ENCODE data around the gene PI4K2A.
"Not testable (repeated sequence)": the region's sequence is repeated elsewhere in the genome, so short reads cannot be mapped to it uniquely, and the experiment has no call there.

Gene PI4K2A

GRCh38 chr10:97690133-97690532 lies 49.7 kb downstream of the PI4K2A start:
- DNase-seq (ENCODE audit: low read depth) = no peak
- H3K4me3 ChIP-seq (ENCODE audit: low read depth, low read length) = no peak overlapping the region
- no peak for TF ChIP-seq CTCF (IDR thresholded peaks at IDR 0.05; ENCODE audit: low read depth, low read length, missing control alignments)

DNA sequence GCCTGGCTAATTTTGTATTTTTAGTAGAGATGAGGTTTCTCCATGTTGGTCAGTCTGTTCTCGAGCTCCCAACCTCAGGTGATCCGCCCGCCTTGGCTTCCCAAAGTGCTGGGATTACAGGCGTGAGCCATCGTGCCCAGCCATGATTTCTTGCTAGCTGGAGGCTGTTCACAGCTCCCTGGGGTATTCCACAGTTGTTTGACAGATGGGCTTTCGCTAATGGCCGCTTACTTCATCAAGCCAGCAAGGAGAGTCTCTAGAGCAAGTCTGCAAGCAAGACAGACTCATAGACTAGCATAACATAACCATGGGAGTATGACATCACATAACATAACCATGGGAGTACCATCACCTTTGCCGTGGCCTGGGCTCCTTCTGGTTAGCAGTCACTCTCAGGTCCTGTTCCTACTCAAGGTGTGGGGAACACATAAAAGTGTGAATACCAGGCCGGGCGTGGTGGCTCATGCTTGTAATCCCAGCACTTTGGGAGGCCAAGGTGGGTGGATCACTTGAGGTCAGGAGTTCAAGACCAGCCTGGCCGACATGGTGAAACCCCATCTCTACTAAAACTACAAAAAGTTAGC lies 57.7 kb downstream of the PI4K2A start:
- not testable (repeated sequence) for H3K4me3 ChIP-seq (ENCODE audit: low read depth, low read length); DNase-seq (ENCODE audit: low read depth)

DNA sequence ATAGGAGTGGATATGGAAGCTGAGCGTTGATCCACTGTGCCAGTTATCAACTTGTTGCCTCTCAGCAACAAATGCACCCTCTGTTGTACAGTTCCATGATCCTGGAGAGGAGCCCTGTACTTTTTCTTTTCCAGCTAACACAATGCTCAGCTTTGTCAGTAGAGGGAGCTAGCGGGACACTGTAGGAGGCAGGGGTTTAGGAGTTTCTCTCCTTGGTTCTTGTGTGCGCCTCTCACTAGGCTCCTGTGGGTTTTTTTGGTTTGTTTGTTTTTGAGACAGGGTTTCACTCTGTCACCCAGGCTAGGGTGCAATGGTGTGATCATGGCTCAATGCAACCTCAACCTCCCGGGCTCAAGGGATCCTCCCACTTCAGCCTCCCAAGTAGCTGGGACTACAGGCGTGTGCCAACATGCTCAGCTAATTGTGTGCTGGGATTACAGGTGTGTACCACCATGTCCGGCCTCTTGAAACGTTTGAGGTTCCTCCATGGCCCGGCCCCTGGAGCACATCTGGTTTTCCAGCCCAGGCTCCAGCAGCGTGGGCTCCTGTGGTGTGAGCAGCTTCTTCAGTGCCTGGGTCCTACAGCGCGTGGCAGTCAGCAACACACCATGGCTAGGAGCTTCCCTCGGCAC lies 61.1 kb downstream of the PI4K2A start:
- peak; percentile 39 for DNase-seq (ENCODE audit: low read depth)
- peak; percentile 92 for TF ChIP-seq CTCF (IDR thresholded peaks at IDR 0.05; ENCODE audit: low read depth, low read length, missing control alignments)
- H3K4me3 ChIP-seq (ENCODE audit: low read depth, low read length) = no peak overlapping the region

DNA sequence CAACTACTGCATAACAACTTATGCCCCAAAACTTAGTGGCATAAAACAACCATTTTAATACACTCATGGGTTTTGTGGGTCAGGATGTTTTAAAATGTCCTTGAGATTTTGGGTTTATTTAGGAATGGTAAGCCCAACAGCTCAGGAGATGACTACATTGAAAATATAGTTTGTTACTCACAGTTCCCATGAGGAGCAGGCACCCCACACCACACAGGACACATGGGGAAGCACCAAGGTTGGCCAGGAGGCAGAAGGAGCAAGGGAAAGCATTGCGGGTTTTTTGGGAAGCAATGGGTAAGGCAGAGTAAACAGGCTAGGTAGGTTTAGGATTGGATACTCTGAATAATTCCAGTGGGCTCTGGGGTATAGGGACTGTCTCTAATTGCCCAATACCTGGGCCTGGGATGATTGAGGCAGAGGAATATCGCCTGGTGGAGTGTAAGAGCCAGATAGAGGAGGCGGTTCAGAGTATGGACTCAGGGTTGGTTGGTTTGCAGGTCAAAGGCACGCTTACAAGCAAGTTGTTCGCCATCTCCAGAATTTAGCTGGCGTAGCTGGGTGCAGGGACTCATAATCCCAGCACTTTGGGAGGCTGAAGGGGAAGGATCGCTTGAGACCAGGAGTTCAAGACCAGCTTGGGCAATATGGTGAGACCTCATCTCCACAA lies 63.1 kb downstream of the PI4K2A start:
- H3K4me3 ChIP-seq (ENCODE audit: low read depth, low read length) = no peak overlapping the region
- no peak for DNase-seq (ENCODE audit: low read depth)
- TF ChIP-seq CTCF (IDR thresholded peaks at IDR 0.05; ENCODE audit: low read depth, low read length, missing control alignments) = no peak

DNA sequence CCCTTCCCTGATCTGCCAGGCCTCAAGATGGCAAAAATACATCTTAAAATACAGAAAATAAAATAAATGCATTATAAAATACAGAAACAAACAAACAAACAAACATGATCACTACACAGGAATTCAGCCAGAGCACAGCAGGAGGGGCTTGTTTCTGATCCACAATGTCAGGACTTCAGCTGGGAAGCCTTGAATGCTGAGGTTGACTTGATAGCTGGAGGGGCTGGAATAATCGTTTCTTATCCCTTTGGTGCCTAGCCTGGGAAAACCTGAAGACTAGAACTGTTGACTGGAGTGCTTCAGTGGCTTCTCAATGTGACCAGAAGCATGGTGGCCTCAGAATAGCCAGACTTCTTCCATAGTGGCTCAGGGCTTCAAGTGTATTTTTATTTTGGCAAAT lies 63.9 kb downstream of the PI4K2A start:
- no peak overlapping the region for H3K4me3 ChIP-seq (ENCODE audit: low read depth, low read length)
- no peak for TF ChIP-seq CTCF (IDR thresholded peaks at IDR 0.05; ENCODE audit: low read depth, low read length, missing control alignments)
- no peak for DNase-seq (ENCODE audit: low read depth)

DNA sequence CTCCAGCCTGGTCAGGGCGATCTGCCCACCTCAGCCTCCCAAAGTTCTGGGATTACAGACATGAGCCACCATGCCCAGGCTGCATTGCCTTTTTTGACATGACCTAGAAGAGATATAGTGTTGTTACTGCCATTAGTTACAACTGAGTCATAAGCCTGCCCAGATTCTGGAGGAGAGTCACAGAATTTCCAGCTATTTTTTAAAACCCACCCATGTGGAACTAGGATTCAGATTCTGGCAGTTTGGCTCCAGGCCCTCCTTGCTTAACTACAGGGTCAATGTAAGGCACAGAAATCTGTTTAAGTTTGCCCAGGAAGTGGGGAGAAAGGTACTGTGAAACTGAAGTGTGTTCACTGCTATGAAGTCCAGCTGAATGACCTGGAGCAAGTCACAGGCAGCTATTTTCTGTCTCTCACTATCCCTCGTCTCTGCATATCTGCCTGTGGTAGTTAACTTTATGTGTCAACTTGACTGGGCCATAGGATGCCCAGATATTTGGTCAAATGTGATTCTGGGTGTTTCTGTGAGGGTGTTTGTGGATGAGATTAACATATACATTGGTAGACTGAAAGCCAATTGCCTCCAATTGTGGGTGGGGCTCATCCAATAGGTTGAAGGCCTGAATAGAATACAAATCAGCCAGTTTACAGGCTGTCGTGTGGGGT lies 64.7 kb downstream of the PI4K2A start:
- DNase-seq (ENCODE audit: low read depth) = no peak
- no peak overlapping the region for H3K4me3 ChIP-seq (ENCODE audit: low read depth, low read length)
- TF ChIP-seq CTCF (IDR thresholded peaks at IDR 0.05; ENCODE audit: low read depth, low read length, missing control alignments) = no peak

DNA sequence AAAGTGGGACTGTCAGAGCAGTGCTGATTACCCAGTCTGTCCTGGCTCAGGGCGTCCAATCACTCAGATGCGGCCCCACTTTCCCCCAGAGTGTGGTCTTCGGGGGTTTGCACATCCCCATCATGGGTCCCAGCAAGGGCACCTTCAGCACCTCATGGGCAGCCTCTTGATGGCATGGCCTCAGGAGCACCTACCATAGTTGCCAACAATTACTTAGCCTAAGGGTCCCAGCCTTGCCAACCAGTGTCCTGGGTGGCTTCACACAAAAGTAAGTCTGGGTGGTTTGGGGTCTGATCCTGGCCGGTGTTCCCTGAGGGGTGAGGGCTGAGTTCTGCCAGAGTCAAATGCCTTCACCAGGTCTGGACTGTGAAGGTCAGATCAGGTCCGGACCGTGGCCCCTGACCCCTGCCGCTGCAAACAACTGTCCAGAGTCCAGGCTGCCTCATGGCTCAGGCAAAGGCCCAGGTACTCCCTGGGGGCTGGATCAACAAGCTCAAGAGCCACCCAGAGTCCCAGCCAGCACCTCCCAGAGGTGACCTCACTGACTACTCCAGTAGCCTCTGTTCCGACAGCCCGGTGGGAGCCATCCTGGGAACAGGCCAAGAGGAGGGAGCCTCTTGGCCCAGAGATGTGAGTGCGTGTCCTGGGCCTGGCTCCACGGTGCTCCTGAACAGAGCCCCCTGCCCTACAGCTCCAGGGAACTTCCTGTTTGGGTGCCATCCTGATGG lies 66.8 kb downstream of the PI4K2A start:
- no peak for TF ChIP-seq CTCF (IDR thresholded peaks at IDR 0.05; ENCODE audit: low read depth, low read length, missing control alignments)
- DNase-seq (ENCODE audit: low read depth) = no peak
- no peak overlapping the region for H3K4me3 ChIP-seq (ENCODE audit: low read depth, low read length)

Measured in GM12864 (cell line).